ENCODE measurements around the gene KCNN4.
"Not testable (repeated sequence)": the region's sequence is repeated elsewhere in the genome, so short reads cannot be mapped to it uniquely, and the experiment has no call there.

The KCNN4 gene

GRCh38 chr19:43798546-43799409 is 18.0 kb upstream of the KCNN4 start:
- DNase-seq (ENCODE audit: low spot score) = peak; percentile 34

GRCh38 chr19:43798026-43798545 is 17.3 kb upstream of the KCNN4 start:
- DNase-seq (ENCODE audit: low spot score) = no peak

DNA sequence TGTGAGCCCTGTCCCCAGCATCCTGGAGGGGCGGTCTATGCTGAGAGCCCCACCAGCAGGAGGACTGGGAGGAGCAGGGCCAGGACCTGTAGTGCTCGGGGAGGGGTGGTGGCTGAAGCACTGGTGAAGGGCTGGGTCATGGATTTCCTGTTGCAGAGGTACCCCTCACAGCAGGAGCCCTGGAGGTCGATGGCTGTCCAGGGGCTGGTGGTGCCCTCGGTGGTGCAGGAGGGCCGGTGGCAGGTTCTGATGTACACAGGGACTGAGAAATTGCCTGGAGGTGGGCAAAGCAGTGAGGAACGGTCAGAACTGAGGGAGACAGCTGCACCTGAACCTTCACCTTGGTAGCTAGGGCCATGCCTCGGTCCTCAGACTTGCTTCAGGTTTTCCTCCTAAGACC is 16.8 kb upstream of the KCNN4 start:
- DNase-seq (ENCODE audit: low spot score) = no peak

GRCh38 chr19:43797118-43797517 is 16.3 kb upstream of the KCNN4 start:
- no peak for DNase-seq (ENCODE audit: low spot score)

GRCh38 chr19:43790587-43790986 is 9.8 kb upstream of the KCNN4 start:
- no peak for DNase-seq (ENCODE audit: low spot score)

GRCh38 chr19:43789029-43789428 is 8.3 kb upstream of the KCNN4 start:
- DNase-seq (ENCODE audit: low spot score) = no peak

- no peak for DNase-seq (ENCODE audit: low spot score)
These were observed 5.9 kb upstream of the KCNN4 start for GRCh38 chr19:43786665-43787064.

DNA sequence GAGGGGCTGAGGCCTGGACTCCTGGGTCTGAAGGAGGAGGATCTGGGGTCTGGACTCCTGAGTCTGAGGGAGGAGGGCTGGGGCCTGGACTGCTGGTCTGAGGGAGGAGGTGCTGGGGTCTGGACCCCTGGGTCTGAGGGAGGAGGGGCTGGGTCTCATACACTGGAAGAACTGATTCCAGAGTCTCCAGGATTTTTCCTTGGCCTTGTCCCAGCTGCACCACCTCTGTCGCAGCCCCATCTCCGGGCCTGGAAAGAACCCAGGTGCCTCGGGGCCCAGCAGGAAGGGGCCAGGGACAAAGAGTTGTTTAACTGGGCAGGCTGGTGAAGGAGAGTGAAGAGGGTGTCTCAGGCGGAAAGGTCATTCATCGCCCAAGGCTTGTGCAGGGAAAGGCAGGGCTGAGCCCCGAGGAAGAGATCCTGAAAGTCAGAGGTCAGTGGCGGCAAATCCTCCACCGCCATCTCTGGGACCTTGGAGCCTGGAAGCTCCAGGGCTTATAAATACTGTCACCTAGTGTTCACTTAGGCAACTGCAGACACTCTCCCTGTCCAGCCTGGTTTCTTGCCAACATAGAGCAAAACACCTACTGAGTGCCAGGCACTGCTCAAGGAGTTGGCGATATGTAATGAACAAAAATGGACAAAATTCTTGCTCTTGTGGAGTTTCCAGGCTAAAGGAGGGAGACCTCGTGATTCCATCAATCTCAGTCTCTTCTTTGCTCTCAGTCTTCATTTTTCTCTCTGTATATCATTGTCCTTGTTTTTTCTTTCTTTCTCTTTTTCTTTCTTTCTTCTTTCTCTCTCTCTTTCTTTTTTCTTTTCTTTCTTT is 4.4 kb upstream of the KCNN4 start:
- DNase-seq (ENCODE audit: low spot score) = peak; percentile 77

DNA sequence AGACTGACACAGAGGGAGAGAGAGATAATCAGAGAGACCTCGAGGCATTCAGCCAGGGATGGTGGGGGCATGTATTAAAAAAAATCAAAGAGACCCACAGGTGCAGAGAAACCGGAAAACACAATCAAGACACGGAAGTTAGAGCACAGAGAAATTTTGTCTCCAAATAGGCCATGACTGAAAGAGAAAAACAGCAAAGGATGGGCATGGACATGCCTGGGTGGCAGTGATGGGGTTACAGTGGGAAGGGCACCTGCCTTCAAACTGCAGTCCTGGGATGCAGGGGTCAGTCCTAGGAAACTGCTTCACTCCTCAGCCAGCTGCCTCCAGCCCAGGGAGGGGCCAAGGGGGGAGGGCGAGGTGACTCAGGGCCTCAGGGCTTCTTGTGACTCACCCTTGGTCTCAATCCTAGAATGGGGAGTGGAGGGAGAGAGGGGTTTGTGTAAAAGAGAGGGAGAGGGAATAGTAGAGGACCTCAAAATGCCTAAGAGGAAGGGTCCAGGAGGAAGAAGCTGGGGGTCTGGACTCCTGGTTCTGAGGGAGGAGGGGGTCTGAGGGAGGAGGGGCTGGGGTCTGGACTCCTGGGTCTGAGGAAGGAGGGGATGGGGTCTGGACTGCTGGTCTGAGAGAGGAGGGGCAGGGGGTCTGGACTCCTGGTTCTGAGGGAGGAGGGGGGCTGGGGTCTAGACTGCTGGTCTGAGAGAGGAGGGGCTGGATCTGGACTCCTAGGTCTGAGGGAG is 3.6 kb upstream of the KCNN4 start:
- DNase-seq (ENCODE audit: low spot score) = no peak

- DNase-seq (ENCODE audit: low spot score) = no peak
These were observed 2.9 kb upstream of the KCNN4 start for GRCh38 chr19:43783636-43784035.

- no peak for DNase-seq (ENCODE audit: low spot score)
These were observed 2.0 kb upstream of the KCNN4 start for GRCh38 chr19:43782689-43783231.

- DNase-seq (ENCODE audit: low spot score) = no peak
These were observed 1.5 kb upstream of the KCNN4 start for GRCh38 chr19:43782311-43782660.

GRCh38 chr19:43781630-43782310 is 997 bp upstream of the KCNN4 start:
- DNase-seq (ENCODE audit: low spot score) = no peak

- no peak for DNase-seq (ENCODE audit: low spot score)
These were observed 953 bp downstream of the KCNN4 start for GRCh38 chr19:43779820-43780219.

- DNase-seq (ENCODE audit: low spot score) = peak; percentile 35
These were observed 1.5 kb downstream of the KCNN4 start for GRCh38 chr19:43779147-43779819.

GRCh38 chr19:43778651-43779050 is 2.1 kb downstream of the KCNN4 start:
- DNase-seq (ENCODE audit: low spot score) = no peak

DNA sequence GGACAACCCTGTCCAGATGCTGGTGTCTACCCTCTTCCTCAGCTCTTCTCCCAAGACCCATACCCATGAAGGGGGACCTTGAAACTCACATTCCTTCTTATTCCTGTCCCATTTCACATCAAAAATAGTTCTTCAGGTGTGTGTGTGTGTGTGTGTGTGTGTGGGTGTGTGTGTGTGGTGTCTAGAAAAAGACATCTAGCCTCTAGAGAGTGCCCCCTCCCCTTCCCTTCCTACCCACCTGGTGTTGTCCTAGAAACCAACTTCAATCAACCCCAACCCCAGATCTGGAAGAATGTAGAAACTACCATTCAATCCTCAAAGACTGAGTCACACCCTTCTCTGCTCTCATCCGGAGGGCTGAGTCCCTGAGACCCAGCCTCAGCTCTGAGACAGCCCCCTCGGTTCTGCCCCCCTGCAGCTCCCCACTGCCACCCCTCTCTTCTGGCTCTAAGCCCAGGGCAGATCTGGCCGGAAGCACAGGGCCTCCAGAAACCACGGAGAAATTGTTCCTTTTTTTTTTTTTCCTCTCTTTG is 3.5 kb downstream of the KCNN4 start:
- DNase-seq (ENCODE audit: low spot score) = peak; percentile 29

- no peak for DNase-seq (ENCODE audit: low spot score)
These were observed 4.5 kb downstream of the KCNN4 start for GRCh38 chr19:43776286-43776685.

- no peak for DNase-seq (ENCODE audit: low spot score)
These were observed 5.4 kb downstream of the KCNN4 start for GRCh38 chr19:43775299-43775890.

- DNase-seq (ENCODE audit: low spot score) = not testable (repeated sequence)
These were observed 5.9 kb downstream of the KCNN4 start for GRCh38 chr19:43774940-43775258.

All from Ammon's horn (tissue), 1 donor.